SK-N-SH treated with all-trans-retinoic acid at 6 μM for 48 hours (cell line): ENCODE measurements around the gene DAND5.

Source experiments
- ATAC-seq: fragments of 200-7000 bp; cut with Tn5 transposase; 3 replicates; pipeline ENCODE4 v1.9.1; 2020; ENCODE audit warnings: mild to moderate bottlenecking, moderate library complexity
- ARNTL ChIP-seq: fragments of 450-650 bp; formaldehyde crosslinking; IDR thresholded peaks from 2 replicates; pipeline ENCODE4 v1.5.0; 2020; ENCODE audit warnings: low read depth, mild to moderate bottlenecking, moderate library complexity, borderline replicate concordance
- BACH2 ChIP-seq: fragments of 250-450 bp; sonication (Bioruptor Pico); IDR thresholded peaks from 2 replicates; pipeline ENCODE4 v1.9.0; 2021; ENCODE audit warnings: mild to moderate bottlenecking, borderline replicate concordance
- CREB5 ChIP-seq: fragments of 250-450 bp; sonication (Bioruptor Pico); IDR thresholded peaks from 2 replicates; pipeline ENCODE4 v1.5.1; 2020; ENCODE audit warnings: low read depth, mild to moderate bottlenecking, moderate library complexity
- CSDC2 ChIP-seq: fragments of 250-450 bp; sonication (Bioruptor Pico); IDR thresholded peaks from 2 replicates; pipeline ENCODE4 v1.5.0; 2020; ENCODE audit warnings: mild to moderate bottlenecking, moderate library complexity
- CSRNP3 ChIP-seq: fragments of 250-450 bp; sonication (Bioruptor Pico); IDR thresholded peaks from 2 replicates; pipeline ENCODE4 v1.5.1; 2021; ENCODE audit warnings: mild to moderate bottlenecking, moderate library complexity
- ESRRG ChIP-seq: fragments of 250-450 bp; sonication (Bioruptor Pico); IDR thresholded peaks from 2 replicates; pipeline ENCODE4 v1.6.1; 2021; ENCODE audit warnings: mild to moderate bottlenecking
- GLIS3 ChIP-seq: fragments of 250-450 bp; sonication (Bioruptor Pico); IDR thresholded peaks from 2 replicates; pipeline ENCODE4 v1.5.0; 2020; ENCODE audit warnings: mild to moderate bottlenecking, moderate library complexity
- PATZ1 ChIP-seq: fragments of 250-450 bp; sonication (Bioruptor Pico); IDR thresholded peaks from 2 replicates; pipeline ENCODE4 v1.8.0; 2020; ENCODE audit warnings: mild to moderate bottlenecking, moderate library complexity, borderline replicate concordance
- PPARA ChIP-seq: fragments of 250-450 bp; sonication (Bioruptor Pico); IDR thresholded peaks from 2 replicates; pipeline ENCODE4 v1.5.0; 2020; ENCODE audit warnings: mild to moderate bottlenecking, borderline replicate concordance
- RARB ChIP-seq: fragments of 250-450 bp; sonication (Bioruptor Pico); IDR thresholded peaks from 2 replicates; pipeline ENCODE4 v1.8.0; 2021; ENCODE audit warnings: mild to moderate bottlenecking, moderate library complexity
- TCF4 ChIP-seq: fragments of 250-450 bp; sonication (Bioruptor Pico); IDR thresholded peaks from 2 replicates; pipeline ENCODE4 v1.8.0; 2021; ENCODE audit warnings: mild to moderate bottlenecking, moderate library complexity, borderline replicate concordance
- TOX ChIP-seq: fragments of 250-450 bp; sonication (Bioruptor Pico); IDR thresholded peaks from 2 replicates; pipeline ENCODE4 v1.8.0; 2021; ENCODE audit warnings: mild to moderate bottlenecking, moderate library complexity, borderline replicate concordance
- TSHZ2 ChIP-seq: fragments of 250-450 bp; sonication (Bioruptor Pico); IDR thresholded peaks from 2 replicates; pipeline ENCODE4 v1.5.0; 2020; ENCODE audit warnings: mild to moderate bottlenecking, moderate library complexity
- ZC3H10 ChIP-seq: fragments of 250-450 bp; sonication (Bioruptor Pico); IDR thresholded peaks from 2 replicates; pipeline ENCODE4 v1.5.1; 2021; ENCODE audit warnings: mild to moderate bottlenecking, moderate library complexity
- ZFP3 ChIP-seq: fragments of 250-450 bp; sonication (Bioruptor Pico); IDR thresholded peaks from 2 replicates; pipeline ENCODE4 v1.5.0; 2020; ENCODE audit warnings: mild to moderate bottlenecking, moderate library complexity
- ZFP30 ChIP-seq: fragments of 450-650 bp; formaldehyde crosslinking; IDR thresholded peaks from 2 replicates; pipeline ENCODE4 v1.5.0; 2022; ENCODE audit warnings: mild to moderate bottlenecking, moderate library complexity
- ZNF565 ChIP-seq: fragments of 450-650 bp; formaldehyde crosslinking; conservative IDR thresholded peaks from 2 replicates; pipeline ENCODE4 v1.5.0; 2020; ENCODE audit warnings: low read depth, mild to moderate bottlenecking, moderate library complexity
- ZNF70 ChIP-seq: fragments of 450-650 bp; formaldehyde crosslinking; IDR thresholded peaks from 2 replicates; pipeline ENCODE4 v1.5.0; 2020; ENCODE audit warnings: mild to moderate bottlenecking, moderate library complexity
- ZNF8 ChIP-seq: fragments of 450-650 bp; formaldehyde crosslinking; IDR thresholded peaks from 2 replicates; pipeline ENCODE4 v1.5.0; 2020; ENCODE audit warnings: mild to moderate bottlenecking, moderate library complexity

DAND5 gene

GRCh38 chr19:13003081-13003480 is 33.7 kb downstream of the DAND5 start:
- no peak for ATAC-seq
- TF ChIP-seq CSRNP3 (CRISPR knock-in tag) (no peak), BACH2 (CRISPR knock-in tag) (no peak), ZFP30 (no peak), RARB (CRISPR knock-in tag) (no peak), TSHZ2 (CRISPR knock-in tag) (no peak), GLIS3 (CRISPR knock-in tag) (no peak)

- TF ChIP-seq CSDC2: no peak
- TF ChIP-seq ESRRG (CRISPR knock-in tag): no peak
- TF ChIP-seq ZC3H10 (CRISPR knock-in tag): no peak
- no peak for TF ChIP-seq ARNTL (CRISPR knock-in tag)
- TF ChIP-seq TOX: no peak
- no peak for TF ChIP-seq PATZ1
- TF ChIP-seq ZNF70: no peak
- no peak for TF ChIP-seq ZFP3 (CRISPR knock-in tag)
- TF ChIP-seq BACH2 (CRISPR knock-in tag): no peak
- TF ChIP-seq CSRNP3 (CRISPR knock-in tag): no peak
- no peak for TF ChIP-seq TSHZ2 (CRISPR knock-in tag)
- no peak for ATAC-seq
Measured at GRCh38 chr19:13004273-13004672, 34.9 kb downstream of the DAND5 start.

- ATAC-seq: no peak
- TF ChIP-seq CSRNP3 (CRISPR knock-in tag) (no peak), GLIS3 (CRISPR knock-in tag) (no peak), ZNF565 (CRISPR knock-in tag) (no peak), ARNTL (CRISPR knock-in tag) (no peak), ZFP30 (no peak), CREB5 (CRISPR knock-in tag) (no peak), PATZ1 (no peak), TCF4 (no peak), ESRRG (CRISPR knock-in tag) (no peak), ZNF8 (CRISPR knock-in tag) (no peak), PPARA (CRISPR knock-in tag) (no peak), CSDC2 (no peak)
Measured at GRCh38 chr19:13005253-13005652, 35.9 kb downstream of the DAND5 start.
